GM04503 (cell line): ENCODE results near the gene RASA4.
"Not testable (repeated sequence)": the region's sequence is repeated elsewhere in the genome, so short reads cannot be mapped to it uniquely, and the experiment has no call there.

ENCODE experiments used
- DNase-seq: peaks from one replicate; pipeline ENCODE4 v3.0.0-alpha.2; 2012; ENCODE audit warnings: low read depth

Gene RASA4

GRCh38 chr7:102542771-102543170 lies 73.8 kb downstream of the RASA4 start:
- DNase-seq: not testable (repeated sequence)

- not testable (repeated sequence) for DNase-seq
Observed at GRCh38 chr7:102542083-102542482, 74.5 kb downstream of the RASA4 start.

DNA sequence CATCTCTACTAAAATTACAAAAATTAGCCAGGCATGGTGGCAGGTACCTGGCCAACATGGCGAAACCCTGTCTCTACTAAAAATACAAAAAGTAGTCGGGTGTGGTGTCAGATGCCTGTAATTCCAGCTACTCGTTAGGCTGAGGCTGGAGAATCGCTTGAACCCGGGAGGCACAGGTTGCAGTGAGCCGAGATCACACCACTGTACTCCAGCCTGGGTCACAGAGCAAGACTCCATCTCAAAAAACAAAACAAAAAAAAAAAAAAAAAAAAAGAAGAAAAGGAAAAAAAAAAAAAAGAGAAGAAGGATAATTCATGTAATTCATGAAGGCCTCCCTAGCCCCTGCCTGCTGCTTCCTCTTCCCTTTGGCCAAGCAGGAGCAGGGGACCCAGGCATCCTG lies 76.0 kb downstream of the RASA4 start:
- DNase-seq: not testable (repeated sequence)

DNA sequence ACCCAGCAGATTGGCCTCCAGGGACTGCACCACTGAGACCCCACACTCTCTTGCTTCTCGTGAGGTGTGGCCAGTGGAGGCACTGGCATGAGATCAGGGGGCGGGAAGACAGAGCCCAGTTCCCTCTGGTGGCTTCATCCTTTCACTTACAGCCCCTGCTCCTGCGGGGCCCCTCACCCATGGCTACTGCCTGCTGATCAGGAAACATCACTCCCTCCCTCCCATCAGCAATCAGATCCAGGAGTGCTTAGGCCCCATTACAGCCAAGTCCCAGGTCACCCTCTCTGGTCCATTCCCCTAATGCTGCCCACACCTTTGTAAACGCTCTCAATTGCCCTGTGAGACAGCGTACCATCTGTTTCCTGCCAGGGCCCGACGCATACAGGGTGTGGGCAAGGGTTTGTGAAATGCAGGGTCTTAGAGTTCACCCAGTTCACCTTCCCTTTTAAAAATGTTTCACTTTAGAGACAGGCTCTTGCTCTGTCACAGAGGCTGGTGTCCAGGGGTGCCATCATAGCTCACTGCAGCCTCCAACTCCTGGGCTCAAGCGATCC lies 81.4 kb downstream of the RASA4 start:
- DNase-seq: not testable (repeated sequence)

DNA sequence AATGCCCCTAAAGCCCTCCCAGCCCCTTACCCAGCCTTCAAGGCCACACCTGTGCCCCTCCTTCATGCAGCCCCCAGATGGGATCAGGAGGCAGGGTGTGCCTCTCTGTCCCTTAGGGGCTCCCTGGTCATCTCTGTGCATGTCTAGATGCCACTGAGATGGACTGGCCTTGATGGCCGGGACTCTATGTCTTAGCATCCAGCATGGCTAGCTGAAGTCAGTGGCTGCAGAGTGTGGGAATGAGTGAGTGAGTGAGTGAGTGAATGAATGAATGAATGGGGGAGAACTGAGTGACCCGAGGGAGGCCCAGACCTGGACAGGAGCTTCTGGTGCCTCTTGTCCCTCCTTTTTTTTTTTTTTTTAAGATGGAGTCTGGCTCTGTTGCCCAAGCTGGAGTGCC lies 84.4 kb downstream of the RASA4 start:
- not testable (repeated sequence) for DNase-seq

DNA sequence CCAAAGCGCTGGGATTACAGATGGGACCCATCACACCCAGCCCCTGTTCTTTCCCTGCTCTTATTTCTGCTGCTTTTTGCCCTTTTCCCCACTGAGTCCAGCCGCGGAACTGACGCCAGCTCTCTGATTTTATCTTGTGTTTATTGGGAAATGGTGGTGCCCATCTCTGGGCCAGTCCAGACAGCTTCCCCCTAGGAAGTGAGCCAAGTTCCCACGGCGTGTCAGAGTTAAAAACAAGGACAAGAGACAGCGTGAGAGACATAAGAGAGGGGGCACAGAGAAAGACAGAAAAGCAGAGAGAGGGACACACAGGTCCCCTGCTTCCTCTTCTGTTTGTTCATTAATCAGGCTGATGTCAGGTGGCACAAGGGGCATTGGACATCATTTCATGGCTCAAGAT lies 85.0 kb downstream of the RASA4 start:
- DNase-seq: not testable (repeated sequence)

DNA sequence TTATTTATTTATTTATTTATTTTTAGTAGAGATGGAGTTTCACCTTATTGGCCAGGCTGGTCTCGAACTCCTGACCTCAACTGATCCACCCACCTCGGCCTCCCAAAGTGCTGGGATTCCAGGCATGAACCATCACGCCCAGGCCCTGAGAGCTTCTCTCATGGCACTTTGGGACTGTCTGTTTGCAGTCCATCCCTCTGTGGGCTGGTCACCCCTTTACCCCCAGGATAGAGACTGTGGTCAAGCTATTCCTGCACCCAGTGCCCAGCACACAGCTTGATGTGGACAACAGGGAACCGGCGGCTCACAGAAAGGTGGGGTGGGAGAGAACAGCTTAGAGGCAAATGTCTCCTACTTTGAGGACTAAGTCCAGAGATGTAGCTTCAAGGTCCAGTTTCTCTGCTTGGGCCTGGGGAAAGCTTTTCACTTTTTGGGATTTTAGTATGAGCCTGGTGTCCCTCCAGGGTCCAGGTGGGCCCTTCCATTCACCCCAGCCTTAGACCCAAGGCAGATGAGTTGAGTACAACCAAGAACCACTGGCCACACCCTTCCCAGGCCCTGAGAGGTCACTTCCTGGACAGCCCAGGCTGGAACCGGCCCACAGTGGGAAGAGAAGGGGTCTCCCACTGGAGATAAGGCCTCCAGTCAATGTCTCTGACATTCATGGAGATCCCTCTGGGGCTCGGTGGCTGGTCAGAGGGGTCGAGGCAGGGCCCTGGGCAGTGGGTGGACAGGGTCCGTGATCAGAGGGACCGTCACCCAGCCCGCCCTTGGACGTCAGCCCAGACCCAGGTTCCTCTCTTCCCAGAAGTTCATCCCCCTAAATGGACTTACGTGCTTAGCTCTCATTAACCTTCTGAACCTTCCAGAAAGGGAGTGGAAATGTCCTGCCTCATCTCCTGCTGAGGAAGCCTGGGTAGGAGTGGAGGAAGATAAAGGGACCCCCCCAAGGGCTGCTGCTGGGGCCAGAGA lies 88.4 kb downstream of the RASA4 start:
- DNase-seq: not testable (repeated sequence)

DNA sequence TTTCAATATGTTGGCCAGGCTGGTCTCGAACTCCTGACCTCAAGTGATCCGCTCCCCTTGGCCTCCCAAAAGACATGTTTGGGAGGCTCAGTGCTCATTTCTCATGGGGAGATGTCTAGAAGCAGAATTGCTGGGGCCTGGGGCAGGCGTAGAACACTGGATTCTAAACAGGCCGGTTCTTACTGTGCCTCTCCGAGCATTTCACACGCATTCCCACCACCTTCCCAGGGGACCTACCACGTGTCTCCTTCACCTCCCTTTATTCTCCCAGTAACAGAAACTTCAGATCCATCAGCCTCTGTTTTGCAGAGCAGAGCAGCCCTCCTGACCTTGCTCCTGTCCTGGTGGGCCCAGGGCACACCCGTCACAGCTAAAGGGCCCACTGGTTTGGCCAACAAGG lies 89.4 kb downstream of the RASA4 start:
- DNase-seq: not testable (repeated sequence)

DNA sequence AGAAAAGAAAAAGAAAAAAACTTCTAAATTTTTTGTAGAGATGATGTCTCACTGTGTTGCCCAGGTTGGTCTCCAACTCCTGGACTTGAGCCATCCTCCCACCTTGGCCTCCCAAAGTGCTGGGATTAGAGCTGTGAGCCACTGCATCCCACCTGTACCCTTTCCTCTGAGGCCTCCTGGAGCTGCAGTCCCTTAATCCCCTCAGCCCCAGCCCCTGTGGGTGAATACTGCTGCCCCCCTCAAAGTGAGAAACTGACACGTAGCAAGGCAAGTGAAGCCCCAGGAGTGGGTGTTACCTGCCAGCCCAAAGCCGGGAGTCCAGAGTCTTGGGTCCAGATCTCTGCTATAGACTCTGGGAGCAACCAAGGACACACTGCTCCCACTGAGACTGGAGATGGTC lies 91.8 kb downstream of the RASA4 start:
- not testable (repeated sequence) for DNase-seq
